ENCODE results near the gene NUP98. TPM values are rescaled to one million over a fixed set of nuclear protein-coding genes. Genes with fewer than 3 reads are reported as not detected.
"Not testable (repeated sequence)": the region's sequence is repeated elsewhere in the genome, so short reads cannot be mapped to it uniquely, and the experiment has no call there.

NUP98 gene
- total RNA-seq, 1 donor from 2014 or later, result 85.3 TPM

DNA sequence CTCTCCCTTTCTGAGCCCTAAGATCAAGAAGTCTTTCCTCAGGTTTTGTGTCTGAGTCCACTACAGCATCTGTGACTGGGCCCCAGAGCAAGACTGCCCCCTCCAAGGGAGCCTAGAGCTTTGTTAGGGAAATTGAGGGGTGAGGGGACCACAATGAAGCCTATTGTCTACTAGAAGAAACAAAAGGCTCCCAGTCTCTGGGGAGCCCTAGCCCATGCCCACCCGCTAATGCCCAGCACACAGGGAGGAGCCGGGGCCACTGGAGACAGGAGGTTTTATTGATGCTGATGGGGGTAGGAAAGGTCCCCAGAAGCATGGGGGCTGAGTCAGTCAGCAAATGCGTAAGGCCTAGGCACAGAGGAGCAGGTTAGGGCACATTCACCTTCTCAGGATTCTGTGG is 29.4 kb upstream of the NUP98 start:
- no peak for DNase-seq

DNA sequence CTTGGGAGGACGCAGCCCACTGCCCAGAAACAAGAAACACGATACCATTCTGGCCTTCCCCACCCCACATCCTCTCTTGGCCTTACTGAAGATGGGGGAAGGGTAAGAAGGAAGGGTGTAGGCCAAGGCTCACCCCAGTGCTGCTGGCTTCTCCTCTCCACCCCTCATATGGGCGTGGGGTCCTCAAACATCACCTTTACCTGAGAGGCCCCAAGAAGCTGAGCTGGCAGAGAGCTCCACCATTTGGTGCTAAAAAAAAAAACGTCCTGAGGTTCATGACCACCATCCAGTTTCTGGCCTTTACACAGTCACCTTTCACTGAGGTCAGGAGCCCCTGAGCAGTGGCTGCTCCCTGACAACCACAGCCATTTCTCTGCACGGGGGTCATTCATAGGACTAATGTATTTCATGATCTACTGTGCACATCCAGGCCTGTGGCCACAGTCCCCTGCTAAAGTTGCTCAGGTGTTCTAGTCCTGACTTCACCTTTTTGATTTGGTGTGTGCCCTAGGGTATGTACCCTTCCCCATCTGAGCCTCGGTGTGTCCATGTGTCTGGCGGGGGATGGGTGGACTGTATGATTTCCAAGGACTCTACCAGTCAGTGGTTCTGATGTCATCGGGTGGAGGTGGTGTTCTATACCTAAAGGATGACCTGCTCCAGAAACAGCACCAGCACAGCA is 28.3 kb upstream of the NUP98 start:
- DNase-seq, result no peak

DNA sequence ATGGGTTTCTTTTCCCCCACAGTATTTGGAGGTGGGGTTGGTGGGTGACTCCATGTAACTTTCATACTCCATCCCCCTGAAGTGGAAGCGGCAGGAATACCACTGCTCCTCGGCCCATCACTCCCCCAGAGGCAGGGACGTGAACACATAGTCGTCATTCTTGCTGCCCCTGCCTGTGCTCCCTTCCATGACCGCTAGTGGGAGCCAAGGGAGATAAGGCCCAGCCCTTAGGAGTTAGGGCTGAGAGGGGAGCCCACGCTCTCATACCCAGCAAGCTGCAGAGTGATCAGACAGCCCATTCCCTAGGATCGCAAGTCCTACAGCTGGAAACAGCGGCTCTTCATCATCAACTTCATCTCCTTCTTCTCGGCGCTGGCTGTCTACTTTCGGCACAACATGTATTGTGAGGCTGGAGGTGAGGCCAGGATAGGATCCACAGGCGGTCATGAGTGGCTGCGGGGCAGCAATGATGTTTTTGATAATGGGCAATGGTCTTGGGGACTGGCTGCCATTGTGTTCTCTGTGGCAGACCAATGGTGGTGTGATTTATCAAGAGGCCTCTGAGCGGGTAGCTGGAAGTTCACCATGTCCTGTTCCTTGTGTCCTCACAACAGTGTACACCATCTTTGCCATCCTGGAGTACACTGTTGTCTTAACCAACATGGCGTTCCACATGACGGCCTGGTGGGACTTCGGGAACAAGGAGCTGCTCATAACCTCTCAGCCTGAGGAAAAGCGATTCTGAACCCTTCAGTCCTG is 27.5 kb upstream of the NUP98 start:
- no peak for DNase-seq

DNA sequence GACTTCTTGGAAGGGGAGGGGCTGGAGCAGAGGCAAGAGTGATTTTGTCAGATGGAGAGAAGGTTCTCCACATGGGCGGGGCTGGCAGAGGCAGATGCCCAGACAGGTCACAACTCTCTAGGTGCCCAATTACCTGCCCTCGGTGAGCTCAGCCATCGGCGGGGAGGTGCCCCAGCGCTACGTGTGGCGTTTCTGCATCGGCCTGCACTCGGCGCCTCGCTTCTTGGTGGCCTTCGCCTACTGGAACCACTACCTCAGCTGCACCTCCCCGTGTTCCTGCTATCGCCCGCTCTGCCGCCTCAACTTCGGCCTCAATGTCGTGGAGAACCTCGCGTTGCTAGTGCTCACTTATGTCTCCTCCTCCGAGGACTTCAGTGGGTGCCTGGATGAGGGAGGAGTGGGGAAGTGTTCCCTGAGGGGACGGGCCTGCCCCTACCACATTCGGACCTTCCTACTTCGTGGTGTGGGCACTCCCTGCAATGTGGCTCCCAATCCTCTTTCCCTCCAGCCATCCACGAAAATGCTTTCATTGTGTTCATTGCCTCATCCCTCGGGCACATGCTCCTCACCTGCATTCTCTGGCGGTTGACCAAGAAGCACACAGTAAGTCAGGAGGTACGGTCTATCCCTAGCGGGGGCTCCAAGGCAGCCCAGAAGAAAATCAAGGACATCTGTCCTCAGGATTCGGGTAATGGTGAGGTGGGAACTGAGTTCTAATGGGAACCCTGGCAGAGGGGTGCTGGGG is 26.6 kb upstream of the NUP98 start:
- no peak for DNase-seq

DNA sequence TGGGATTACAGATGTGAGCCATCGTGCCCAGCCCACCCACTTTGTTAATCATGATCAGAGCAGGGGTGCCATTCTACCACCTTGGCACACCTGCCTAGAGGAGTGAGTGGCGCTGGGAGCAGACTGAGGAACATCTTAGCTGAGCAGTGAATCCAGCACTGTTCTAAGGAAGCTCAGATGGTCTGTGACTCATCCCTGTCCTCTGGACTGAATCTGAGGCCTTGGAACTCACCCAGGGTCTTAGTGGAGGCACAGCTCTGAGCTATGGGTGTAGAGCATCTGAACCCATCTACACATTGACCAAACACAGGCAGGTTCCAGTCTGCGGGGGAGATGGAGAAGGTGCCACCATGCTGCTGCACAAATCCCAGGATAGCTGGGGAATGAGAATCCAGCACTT is 25.9 kb upstream of the NUP98 start:
- no peak for DNase-seq

DNA sequence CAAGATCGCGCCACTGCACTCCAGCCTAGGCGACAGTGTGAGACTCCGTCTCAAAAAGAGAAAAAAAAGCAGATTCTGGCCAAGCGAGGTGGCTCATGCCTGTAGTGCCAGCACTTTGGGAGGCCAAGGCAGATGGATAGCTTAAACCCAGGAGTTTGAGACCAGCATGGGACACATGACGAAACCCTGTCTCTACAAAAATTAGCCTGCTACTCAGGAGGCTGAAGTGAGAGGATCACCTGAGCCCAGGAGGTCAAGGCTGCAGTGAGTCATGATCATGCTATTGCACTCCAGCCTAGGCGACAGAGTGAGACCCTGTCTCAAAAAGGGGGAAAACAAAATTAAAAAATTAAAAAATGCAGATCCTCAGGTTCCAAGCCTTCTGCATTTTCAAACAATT is 25.0 kb upstream of the NUP98 start:
- DNase-seq, result no peak

DNA sequence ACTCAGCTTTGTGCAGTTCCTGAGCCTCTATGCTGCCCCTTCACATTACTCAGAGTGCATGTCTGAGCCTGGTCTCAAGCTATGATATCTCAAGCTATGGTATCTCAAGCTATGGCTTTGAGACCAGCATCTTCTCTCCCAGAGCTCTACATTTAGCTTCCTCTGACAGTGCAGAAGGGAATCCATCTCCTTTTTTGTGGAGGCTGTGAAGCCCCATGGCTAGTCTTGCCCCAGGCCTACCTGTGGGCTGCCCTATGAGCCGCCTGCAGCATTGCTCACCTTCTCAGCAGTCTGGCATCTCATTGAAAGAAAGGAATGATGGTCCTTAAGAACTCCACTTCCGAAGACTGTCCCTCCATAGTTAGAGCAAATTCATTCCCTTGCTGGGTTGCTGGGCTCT is 23.6 kb upstream of the NUP98 start:
- no peak for DNase-seq

DNA sequence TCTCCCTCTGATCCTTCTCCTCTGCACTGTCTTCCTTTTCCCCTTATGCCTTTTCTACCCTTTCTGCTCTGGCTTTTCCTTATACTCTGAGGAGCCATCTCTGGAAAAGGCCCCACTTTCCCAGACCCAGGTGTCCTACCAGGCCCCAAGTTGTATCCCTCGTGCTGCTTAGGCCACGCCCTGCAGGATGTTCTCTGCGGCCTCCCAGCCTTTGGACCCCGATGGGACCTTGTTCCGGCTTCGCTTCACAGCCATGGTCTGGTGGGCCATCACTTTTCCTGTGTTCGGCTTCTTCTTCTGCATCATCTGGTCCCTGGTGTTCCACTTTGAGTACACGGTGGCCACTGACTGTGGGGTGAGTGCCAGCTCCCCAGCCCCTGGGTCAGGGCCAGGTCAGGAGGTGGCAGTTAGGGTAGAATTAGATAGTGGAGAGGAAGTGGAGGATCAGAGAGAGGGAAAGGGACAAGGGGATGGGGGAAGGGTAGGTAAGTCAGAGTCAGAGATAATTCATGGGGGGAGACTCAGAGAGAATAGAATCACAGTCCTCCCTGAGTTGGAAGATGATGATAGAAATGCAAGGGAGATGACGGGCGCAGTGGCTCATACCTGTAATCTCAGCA is 19.9 kb upstream of the NUP98 start:
- DNase-seq, result no peak

DNA sequence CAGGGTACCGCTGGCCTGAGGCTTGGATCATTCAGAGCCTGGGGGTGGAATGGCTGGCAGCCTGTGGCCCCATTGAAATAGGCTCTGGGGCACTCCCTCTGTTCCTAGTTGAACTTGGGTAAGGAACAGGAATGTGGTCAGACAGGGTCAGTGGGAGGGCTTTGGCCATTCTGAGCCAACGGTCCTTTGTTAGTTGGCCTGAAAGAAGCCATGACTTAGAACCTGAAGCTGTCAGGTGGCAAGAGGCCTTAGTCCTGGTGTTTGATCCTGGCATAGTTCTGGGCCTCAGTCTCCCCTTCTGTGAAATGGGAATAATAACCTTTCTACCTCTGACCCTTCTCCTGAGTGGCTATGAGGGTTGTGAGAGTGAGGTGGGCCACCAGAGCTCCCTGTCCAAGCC is 19.3 kb upstream of the NUP98 start:
- DNase-seq, result no peak

DNA sequence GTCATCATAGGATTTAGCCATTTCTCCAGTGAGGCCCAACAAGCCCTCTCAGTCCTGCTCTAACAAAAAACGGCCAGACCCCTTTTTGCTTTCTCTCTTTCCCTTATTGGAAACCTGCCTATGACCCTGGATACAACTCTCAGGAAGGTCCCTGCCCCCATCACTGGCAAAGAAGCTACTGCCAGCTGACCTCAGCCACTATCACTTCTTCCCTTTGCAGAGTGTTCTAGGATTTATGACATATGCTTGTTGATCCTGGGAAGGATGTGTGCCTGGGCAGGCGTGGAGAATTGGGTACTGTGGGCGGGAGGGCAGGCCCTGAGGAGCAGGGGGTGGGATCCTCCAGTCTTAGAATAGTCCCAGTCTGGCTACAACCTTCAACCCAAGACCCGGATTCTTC is 18.5 kb upstream of the NUP98 start:
- DNase-seq, result no peak

DNA sequence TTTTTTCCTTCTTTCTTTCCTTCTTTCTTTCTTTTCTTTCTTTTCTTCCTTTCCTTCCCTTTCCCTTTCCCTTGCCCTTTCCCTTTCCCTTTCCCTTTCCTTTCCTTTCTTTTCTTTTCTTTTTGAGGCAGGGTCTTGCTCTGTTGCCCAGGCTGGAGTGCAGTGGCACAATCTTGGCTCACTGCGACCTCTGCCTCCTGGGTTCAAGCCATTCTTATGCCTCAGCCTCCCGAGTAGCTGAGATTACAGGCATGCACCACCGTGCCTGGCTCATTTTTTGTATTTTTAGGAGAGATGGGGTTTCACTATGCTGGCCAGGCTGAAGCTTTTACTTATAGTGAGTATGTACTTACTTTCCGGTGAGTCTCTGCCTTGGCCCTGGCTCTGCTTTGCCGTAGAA is 17.5 kb upstream of the NUP98 start:
- DNase-seq, result not testable (repeated sequence)

DNA sequence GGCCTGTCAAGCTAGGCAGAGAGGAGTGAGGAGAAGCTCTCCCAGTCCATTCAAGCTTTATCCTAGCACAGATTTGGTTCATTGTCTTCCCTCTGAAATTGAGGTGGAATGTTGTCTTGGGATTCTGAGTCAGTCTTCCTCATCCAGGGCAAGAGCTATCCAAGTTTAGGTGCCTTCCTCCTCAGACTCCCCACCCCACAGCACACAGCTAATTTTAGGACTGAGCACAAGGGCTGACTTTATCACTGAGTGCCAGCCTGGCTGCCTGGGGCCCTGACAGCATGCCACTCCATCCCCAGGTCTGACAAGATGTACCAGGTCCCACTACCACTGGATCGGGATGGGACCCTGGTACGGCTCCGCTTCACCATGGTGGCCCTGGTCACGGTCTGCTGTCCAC is 13.6 kb upstream of the NUP98 start:
- no peak for DNase-seq

DNA sequence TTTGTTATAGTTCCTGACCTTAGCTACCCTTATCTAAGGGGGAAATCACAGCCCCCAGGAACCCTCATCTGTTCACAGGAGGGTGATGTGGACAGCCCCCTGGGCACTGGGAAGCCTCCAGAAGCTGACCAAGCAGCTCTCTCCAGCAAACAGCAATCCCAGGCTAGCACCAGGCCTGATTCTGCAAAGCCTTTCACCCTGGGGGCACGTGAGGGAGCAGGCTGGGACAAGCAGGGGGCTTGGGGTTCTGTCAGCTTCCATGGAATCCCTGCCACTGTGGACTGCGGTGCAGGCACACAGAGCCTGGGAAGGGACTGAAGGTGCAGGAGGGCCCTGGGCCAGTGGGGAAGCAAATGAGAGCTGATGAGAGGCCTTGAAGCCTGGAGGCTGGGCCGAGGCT is 13.1 kb upstream of the NUP98 start:
- no peak for DNase-seq

DNA sequence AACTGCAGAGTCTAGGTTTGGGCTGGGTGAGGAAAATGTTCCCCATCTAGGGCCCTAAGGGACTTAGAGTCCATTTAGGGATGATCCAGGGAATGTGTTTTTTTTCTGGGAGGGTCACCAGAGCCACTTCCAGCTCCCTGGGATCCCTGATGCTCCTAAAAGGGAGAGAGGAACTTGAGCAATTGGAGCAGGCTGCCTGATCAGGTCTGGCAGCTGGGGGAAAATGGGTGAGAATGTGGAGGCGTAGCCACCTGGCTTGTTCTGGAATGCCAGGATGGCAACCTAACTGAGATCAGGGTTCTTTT is 12.2 kb upstream of the NUP98 start:
- DNase-seq, result no peak

DNA sequence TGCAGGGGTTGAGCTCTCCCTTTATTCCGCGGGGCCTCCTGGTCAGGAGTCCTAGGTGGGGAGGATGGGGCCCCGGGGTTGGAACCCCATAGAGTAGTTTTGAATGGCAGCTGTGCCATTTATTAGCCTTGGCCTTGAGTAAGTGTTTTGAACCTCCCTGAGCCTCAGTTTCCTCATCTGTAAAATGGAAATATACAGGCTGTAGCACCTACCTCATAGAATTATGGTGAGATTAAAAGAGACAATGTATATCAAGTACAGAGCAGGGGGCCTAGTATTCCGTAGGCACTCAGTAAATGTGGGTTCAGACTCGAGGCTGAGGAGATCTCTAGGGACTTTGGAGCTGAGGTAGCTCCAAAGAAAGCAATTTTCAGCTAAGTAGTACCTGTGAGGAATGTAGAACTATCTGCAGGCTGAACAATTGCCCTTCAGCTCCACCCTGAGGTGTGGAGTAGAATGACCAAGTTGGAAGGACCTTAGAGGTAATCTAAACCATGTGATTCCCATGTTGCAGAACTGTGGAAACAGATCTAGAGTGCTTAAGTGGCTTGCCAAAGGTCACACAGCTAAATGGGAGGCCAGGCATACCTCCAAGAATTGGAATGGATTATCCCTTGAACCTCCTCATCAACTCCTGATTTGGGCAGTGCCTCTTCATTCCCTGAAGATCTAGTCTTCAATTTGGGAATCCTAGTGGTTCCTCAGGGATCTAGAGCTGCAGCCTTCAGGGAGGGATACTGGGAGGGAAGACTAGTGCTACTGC is 11.7 kb upstream of the NUP98 start:
- DNase-seq, result no peak

DNA sequence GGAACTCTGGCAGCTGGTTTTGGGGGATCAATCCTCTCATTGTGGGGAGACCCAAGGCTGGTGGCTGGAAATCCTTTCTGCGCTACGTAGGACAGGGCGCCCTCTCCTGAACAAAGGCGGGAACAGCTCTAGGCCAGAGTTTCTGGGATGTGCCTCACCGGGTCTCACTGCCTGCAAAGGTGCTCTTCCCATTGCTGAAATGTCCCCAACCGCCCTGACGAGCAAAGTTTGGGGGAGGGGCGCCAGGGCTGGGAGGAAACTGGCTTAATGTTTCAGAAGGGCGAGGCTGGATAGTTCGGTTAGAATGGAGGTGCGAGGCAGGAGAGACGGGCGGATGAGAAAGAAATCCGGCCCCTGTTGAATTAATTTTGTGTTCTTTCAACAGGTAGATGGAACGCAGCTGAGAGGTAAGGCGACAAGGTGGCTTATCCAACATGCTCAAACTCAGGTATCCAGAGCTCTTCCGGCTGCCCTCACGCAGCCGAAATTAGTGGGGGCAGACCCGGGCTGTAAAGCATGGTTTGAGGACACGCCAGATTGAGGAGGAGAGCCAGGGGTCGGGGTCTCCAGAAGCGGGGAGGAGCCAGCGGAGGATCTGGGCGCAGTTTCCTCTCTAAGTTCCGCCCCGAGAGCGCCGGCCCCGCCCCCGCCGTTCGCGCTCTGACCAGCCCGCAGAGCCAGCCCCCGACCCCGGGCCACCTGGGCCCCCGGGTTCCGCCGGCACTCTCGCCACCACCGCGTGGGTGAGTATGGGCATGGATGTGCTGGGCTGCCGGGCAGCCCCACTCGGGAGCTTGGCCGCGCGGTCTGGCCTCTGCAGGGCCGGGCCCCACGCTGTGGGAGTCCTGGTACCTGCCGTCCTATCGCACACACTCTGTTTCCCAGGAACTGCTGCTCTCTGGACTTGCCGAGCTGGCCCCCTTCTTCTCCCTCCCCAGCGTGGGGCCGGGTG is 10.8 kb upstream of the NUP98 start, which contains the start of gene PGAP2:
Gene PGAP2, plus strand, starts transcription at position 652 of the 952 bp plus-strand sequence. CDS start 2,700 bp downstream, outside the sequence.
- DNase-seq, result no peak

DNA sequence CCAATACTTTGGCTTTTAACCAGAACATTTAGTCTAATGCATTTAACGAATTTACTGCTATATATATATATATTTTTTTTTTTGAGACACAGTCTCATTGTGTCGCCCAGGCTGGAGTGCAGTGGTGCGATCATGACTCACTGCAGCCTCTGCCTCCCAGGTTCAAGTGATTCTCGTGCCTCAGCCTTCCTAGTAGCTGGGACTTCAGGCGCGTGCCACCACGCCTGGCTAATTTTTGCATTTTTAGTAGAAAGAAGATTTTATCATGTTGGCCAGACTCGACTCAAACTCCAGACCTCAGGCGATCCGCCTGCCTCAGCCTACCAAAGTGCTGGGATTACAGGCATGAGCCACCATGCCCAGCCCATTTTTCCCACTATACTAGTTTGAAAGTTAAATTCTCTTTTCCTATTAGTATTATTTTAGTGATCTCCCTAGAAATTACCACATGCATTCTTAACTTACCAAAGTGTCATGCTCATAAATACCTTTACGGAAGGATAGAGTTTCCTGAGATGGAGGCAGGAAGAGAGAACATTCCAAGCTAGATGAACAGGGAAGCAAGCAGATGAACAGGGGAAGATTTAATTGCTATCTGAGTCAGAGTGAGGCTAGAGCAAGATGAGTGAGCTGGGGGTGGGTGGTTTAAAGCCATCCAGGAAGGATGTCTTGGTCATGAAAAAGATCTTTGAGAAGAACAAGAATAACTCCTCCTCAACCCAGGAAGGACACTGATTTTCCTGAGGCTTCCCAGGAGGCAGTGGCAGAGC is 6.6 kb upstream of the NUP98 start:
- DNase-seq, result no peak

DNA sequence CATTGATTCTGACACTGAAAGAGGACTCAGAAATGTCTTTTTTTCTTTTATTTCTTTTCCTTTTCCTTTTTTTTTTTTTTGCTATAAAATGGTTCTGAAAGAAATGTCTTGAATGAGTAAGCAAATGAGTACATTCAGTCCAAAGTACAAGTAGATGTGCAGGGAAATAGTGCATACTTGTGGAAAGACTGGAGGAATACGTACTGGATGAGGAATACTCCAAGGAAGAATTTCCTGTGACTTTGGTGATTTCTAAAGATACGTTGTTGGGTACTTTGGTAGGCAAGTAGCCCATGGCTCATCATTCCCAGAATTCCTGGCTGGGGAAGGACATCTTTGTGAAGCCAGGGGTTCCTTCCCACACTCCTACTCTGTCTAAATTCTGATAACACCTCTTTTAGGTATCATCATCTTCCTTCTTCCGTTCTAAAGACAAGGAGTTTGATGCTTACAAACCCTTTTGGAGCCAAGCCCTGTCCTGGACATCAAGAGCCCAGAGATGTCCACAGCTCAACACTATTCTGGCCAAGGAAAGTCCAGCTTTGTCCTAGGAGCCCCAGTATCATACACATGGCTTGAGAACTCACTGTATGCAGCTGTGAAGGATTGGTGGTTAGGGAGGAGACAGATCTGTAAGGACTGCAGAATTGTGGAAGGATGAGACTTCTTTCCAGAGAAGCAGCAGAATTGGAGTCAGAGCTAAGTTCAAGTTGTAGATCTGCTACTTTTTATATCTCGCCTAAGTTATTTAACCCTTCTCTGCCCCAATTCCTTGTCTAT is 4.8 kb upstream of the NUP98 start:
- DNase-seq, result no peak

DNA sequence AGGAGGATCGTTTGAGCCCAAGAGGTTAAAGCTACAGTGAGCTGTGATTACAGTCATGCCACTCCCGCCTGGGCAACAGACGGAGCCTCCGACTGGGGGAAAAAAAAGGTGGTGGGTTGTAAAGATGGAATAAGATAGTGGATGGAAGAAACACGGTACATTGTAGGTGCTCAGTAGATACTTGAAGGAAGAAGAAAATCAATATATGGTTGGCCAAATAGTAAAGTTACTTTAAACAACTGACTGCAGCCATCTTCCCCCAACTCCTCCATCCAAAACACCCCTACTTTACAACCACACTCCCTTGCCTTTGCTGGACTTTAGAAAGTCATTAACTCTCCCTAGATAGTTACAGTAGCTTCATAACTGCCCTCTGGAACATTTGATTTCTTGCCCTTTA is 2.5 kb upstream of the NUP98 start:
- no peak for DNase-seq

Measured in skin of body (tissue), 2 donors.